Breast epithelium (tissue), 3 donors: Measurements from ENCODE around the gene CAMKK2.

Experiments
- POLR2A ChIP-seq: fragments of 450-650 bp; IDR thresholded peaks from one replicate; pipeline ENCODE4 v1.6.1; 2016; ENCODE audit warnings: antibody characterized with exemption, mild to moderate bottlenecking, moderate library complexity
- POLR2AphosphoS5 ChIP-seq, 3 donors: sonication (generic); formaldehyde crosslinking; IDR thresholded peaks; one replicate each; pipeline ENCODE4 v1.6.1; 2017; ENCODE audit warnings: antibody characterized with exemption in 3 of 3
- TF ChIP-seq, protein P1 (sequence below), 3 donors: fragments of 450-650 bp; IDR thresholded peaks; one replicate each; pipeline ENCODE4 v1.5.1; 2016 to 2017; ENCODE audit warnings: antibody characterized with exemption in 3 of 3, mild to moderate bottlenecking in 3 of 3, moderate library complexity in 3 of 3

GRCh38 chr12:121238086-121238485 is 58.4 kb downstream of the CAMKK2 start:
- TF ChIP-seq, protein P1, sequence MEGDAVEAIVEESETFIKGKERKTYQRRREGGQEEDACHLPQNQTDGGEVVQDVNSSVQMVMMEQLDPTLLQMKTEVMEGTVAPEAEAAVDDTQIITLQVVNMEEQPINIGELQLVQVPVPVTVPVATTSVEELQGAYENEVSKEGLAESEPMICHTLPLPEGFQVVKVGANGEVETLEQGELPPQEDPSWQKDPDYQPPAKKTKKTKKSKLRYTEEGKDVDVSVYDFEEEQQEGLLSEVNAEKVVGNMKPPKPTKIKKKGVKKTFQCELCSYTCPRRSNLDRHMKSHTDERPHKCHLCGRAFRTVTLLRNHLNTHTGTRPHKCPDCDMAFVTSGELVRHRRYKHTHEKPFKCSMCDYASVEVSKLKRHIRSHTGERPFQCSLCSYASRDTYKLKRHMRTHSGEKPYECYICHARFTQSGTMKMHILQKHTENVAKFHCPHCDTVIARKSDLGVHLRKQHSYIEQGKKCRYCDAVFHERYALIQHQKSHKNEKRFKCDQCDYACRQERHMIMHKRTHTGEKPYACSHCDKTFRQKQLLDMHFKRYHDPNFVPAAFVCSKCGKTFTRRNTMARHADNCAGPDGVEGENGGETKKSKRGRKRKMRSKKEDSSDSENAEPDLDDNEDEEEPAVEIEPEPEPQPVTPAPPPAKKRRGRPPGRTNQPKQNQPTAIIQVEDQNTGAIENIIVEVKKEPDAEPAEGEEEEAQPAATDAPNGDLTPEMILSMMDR (IDR thresholded peaks at IDR 0.05), result no peak
- no peak for TF ChIP-seq POLR2A
- no peak for TF ChIP-seq POLR2AphosphoS5 (IDR thresholded peaks at IDR 0.05)
